Endothelial cell of umbilical vein (primary cell): ENCODE measurements around the gene OSTC. TPM values are rescaled to one million over a fixed set of nuclear protein-coding genes. Genes with fewer than 3 reads are reported as not detected.

Source experiments
- BruUV-seq: library from RNA; stranded (reverse); fragments of 400-500 nt; replicated peaks from 2 replicates; lab custom pipeline; 2021; lab: Mats Ljungman, UMichigan
- CTCF ChIA-PET: fragments of 300-600, 350-600 bp; sonication (Branson Sonifier 250); formaldehyde crosslinking; loops from one replicate; lab custom pipeline; 2021; ENCODE audit warnings: antibody characterized with exemption, inconsistent platforms; lab: Charles Lee
- POLR2A ChIA-PET: fragments of 300-600, 350-600 bp; sonication (Branson Sonifier 250); formaldehyde crosslinking; loops from one replicate; lab custom pipeline; 2021; ENCODE audit warnings: antibody characterized with exemption, inconsistent platforms; lab: Charles Lee
- DNase-seq: peaks from one replicate; pipeline ENCODE4 v3.0.0-alpha.2; 2011; ENCODE audit warnings: low read depth, low spot score
- FAIRE-seq: peaks from 2 replicates; lab custom pipeline; 2011; peaks lifted over from hg19 to GRCh38; lab: Jason Lieb, UNC
- H2AFZ ChIP-seq: 2 replicates; pipeline ENCODE4 v1.6.0; 2012; ENCODE audit warnings: low read depth, low read length, control low read depth, inconsistent platforms
- H3K27ac ChIP-seq: 2 replicates; pipeline ENCODE4 v1.5.1; 2011; ENCODE audit warnings: low read depth, mild to moderate bottlenecking, control low read depth, low read length, moderate library complexity; ENCODE audit not compliant: insufficient read depth
- H3K27me3 ChIP-seq, 2 experiments: 2 replicates each; pipeline versions ENCODE4 v1.6.0 to v1.6.1; 2011; ENCODE audit warnings: low read length in 2 of 2, mixed read lengths in 1 of 2; ENCODE audit not compliant: control insufficient read depth in 2 of 2, insufficient read depth in 2 of 2
- H3K36me3 ChIP-seq, 2 experiments: 2 replicates in 1 of 2; 3 replicates in 1 of 2; pipeline ENCODE4 v1.5.1; 2011; ENCODE audit warnings: low read length in 2 of 2, mild to moderate bottlenecking in 1 of 2, moderate library complexity in 1 of 2; ENCODE audit not compliant: control insufficient read depth in 2 of 2, insufficient read depth in 2 of 2; ENCODE audit errors: extremely low read depth in 1 of 2
- H3K4me1 ChIP-seq: 3 replicates; pipeline ENCODE4 v1.5.1; 2011; ENCODE audit warnings: mild to moderate bottlenecking, low read length; ENCODE audit not compliant: control insufficient read depth, insufficient read depth; ENCODE audit errors: extremely low read depth
- H3K4me2 ChIP-seq: 2 replicates; pipeline ENCODE4 v1.6.1; 2011; ENCODE audit warnings: low read length, control low read depth, mixed read lengths; ENCODE audit not compliant: insufficient read depth
- H3K4me3 ChIP-seq, 3 experiments: fragments of 200-600 bp in 1 of 3; sonication (generic), shearing (Covaris generic) in 1 of 3; replicated peaks in 1 of 3; 2 replicates each; pipeline ENCODE4 v1.5.1; 2011 to 2016; ENCODE audit warnings: control low read depth in 3 of 3, low read length in 3 of 3, mild to moderate bottlenecking in 2 of 3, inconsistent platforms in 1 of 3, low read depth in 1 of 3, moderate library complexity in 1 of 3; ENCODE audit not compliant: insufficient read depth in 1 of 3
- H3K79me2 ChIP-seq: 2 replicates; pipeline ENCODE4 v1.6.0; 2012; ENCODE audit warnings: low read length, inconsistent platforms; ENCODE audit not compliant: control insufficient read depth, insufficient read depth
- H3K9ac ChIP-seq: replicated peaks from 2 replicates; pipeline ENCODE3; 2011; ENCODE audit warnings: low read length, control low read depth; ENCODE audit not compliant: insufficient read depth; ENCODE audit errors: extremely low read depth
- H3K9me1 ChIP-seq: replicated peaks from 3 replicates; pipeline ENCODE4 v1.6.0; 2011; ENCODE audit warnings: mild to moderate bottlenecking, low read length; ENCODE audit not compliant: control insufficient read depth, insufficient read depth; ENCODE audit errors: extremely low read depth
- H3K9me3 ChIP-seq: replicated peaks from 2 replicates; pipeline ENCODE4 v1.5.1; 2012; ENCODE audit warnings: low read length, inconsistent platforms; ENCODE audit not compliant: control insufficient read depth, insufficient read depth
- H4K20me1 ChIP-seq: replicated peaks from 2 replicates; pipeline ENCODE3; 2011; ENCODE audit warnings: mild to moderate bottlenecking, low read length; ENCODE audit not compliant: control insufficient read depth, insufficient read depth; ENCODE audit errors: extremely low read depth
- FOS ChIP-seq: IDR thresholded peaks from 2 replicates; pipeline ENCODE4 v1.6.1; 2011; ENCODE audit warnings: mild to moderate bottlenecking, low read length, moderate library complexity, borderline replicate concordance; ENCODE audit not compliant: insufficient read depth
- GATA2 ChIP-seq: IDR thresholded peaks from 2 replicates; pipeline ENCODE4 v1.7.0; 2011; ENCODE audit warnings: low read depth, mild to moderate bottlenecking, moderate library complexity, mixed read lengths, low read length; ENCODE audit not compliant: insufficient read length, insufficient read depth
- JUN ChIP-seq: IDR thresholded peaks from 2 replicates; pipeline ENCODE4 v1.6.1; 2011; ENCODE audit warnings: borderline replicate concordance, low read depth; ENCODE audit not compliant: insufficient read length, insufficient read depth
- MAX ChIP-seq: IDR thresholded peaks from 2 replicates; pipeline ENCODE4 v1.6.1; 2011; ENCODE audit not compliant: insufficient read depth, insufficient read length
- POLR2A ChIP-seq: IDR thresholded peaks from 2 replicates; pipeline ENCODE4 v1.6.1; 2012; ENCODE audit warnings: low read depth, mild to moderate bottlenecking, control low read depth, low read length
- dilution Hi-C: fragments of 300-500 bp; cut with MboI; formaldehyde crosslinking; loops from one replicate; pipeline ENCODE4 v1.15.0; 2019; ENCODE audit warnings: low sequenced_read_pairs; ENCODE audit not compliant: extremely low pct_ligation_motif_present
- intact Hi-C: fragments of 100-400 bp; cut with micrococcal nuclease; formaldehyde crosslinking; loops from one replicate; pipeline ENCODE4 v1.10.0; 2022
- polyA plus RNA-seq, 4 experiments: library from polyadenylated mRNA; depleted of rRNA in 3 of 4; stranded (reverse) in 3 of 4; unstranded in 1 of 4; fragments of >200 nt; gene quantifications; 2 replicates each; pipeline versions ENCODE4 v1.2.1 to v1.2.3, GENCODE V29; 2011 to 2012; ENCODE audit warnings: missing spikeins in 1 of 4
- total RNA-seq: library from RNA; stranded (reverse); gene quantifications from 2 replicates; pipeline ENCODE4 v1.2.3, GENCODE V29; 2021

The OSTC gene
- total and polyA plus RNA-seq, 2 donors (not counting 3 experiments of a cell fraction or from before 2014, with no cell fraction given) = 196 to 310 TPM

GRCh38 chr4:108601106-108601505 lies 49.3 kb upstream of the OSTC start:
- Histone ChIP-seq H3K4me1 (no peaks in the 10 kb centered on the region), H3K9me3 (no peaks in the 10 kb centered on the region), H4K20me1 (no peaks in the 10 kb centered on the region), H2AFZ (no peak overlapping the region), H3K4me2 (no peak overlapping the region), H3K36me3 (no peaks in the 10 kb centered on the region), H3K27me3 (no peaks in the 10 kb centered on the region), H3K4me3 (no peak overlapping the region), H3K27ac (no peak overlapping the region), H3K79me2 (no peaks in the 10 kb centered on the region), H3K9ac (no peak overlapping the region), H3K9me1 (no peaks in the 10 kb centered on the region)
- no peak for DNase-seq
- dilution Hi-C loops = no loop called here
- TF ChIP-seq JUN (no peak), FOS (no peak), GATA2 (no peak)
- BruUV-seq = no TSS peak
- POLR2A ChIA-PET = interaction anchor here (0.7 kb wide), 1 partner anchor 16 kb away, joined by 5 read pairs; no protein-coding TSS in a partner anchor
- no peak for FAIRE-seq
- CTCF ChIA-PET = no interaction called here
- intact Hi-C loops = no loop called here

- ChIA-PET CTCF (no interaction called here), POLR2A (no interaction called here)
- H3K9ac ChIP-seq = no peak overlapping the region
- no peaks in the 10 kb centered on the region for H3K9me1 ChIP-seq
- H3K36me3 ChIP-seq = no peaks in the 10 kb centered on the region
- no peak overlapping the region for H2AFZ ChIP-seq
- H4K20me1 ChIP-seq = no peaks in the 10 kb centered on the region
- no TSS peak for BruUV-seq
- H3K27ac ChIP-seq = no peak overlapping the region
- TF ChIP-seq MAX (no peak), POLR2A (no peak), GATA2 (no peak)
- FAIRE-seq = no peak
- H3K79me2 ChIP-seq = no peaks in the 10 kb centered on the region
- dilution Hi-C loops (no loop called here), intact Hi-C loops (no loop called here)
- H3K4me1 ChIP-seq = no peaks in the 10 kb centered on the region
- no peak for DNase-seq
- no peaks in the 10 kb centered on the region for H3K9me3 ChIP-seq
- H3K4me2 ChIP-seq = no peak overlapping the region
- no peaks in the 10 kb centered on the region for H3K27me3 ChIP-seq
- H3K4me3 ChIP-seq = no peak overlapping the region
Measured at GRCh38 chr4:108601532-108601931, 48.9 kb upstream of the OSTC start.
